D721Med (cell line): ENCODE results near the gene EXOSC9.

Source experiments
- DNase-seq: peaks from one replicate; pipeline ENCODE4 v3.0.0; 2011; ENCODE audit warnings: low spot score; ENCODE audit not compliant: insufficient read length
- FAIRE-seq: peaks from 2 replicates; lab custom pipeline; 2011; peaks lifted over from hg19 to GRCh38; lab: Jason Lieb, UNC
- TF ChIP-seq, protein P1 (sequence below): IDR thresholded peaks from 2 replicates; pipeline ENCODE4 v1.5.1; 2012; ENCODE audit warnings: mild to moderate bottlenecking, control low read depth; ENCODE audit not compliant: insufficient read depth; ENCODE audit errors: missing control alignments

Gene EXOSC9

DNA sequence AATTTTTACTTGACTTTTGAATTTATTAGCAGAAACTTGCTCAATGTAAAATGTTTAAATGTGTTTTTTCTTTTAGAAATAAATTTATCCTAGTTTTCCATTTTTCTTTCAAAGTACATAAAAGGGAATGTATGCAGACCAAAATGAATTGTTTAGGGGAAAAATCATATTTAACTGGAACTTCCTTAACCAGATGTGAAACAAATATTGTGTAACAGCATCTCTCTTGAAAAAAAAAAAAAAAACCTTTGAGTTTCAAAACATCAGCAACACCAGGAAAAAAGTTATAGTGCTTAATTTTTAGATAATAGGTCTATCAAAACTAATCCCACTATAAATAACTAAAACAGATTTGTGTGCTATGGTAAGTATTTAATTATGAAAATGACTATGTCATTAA lies 37.0 kb downstream of the EXOSC9 start:
- DNase-seq (no peak), FAIRE-seq (no peak)
- TF ChIP-seq, protein P1, sequence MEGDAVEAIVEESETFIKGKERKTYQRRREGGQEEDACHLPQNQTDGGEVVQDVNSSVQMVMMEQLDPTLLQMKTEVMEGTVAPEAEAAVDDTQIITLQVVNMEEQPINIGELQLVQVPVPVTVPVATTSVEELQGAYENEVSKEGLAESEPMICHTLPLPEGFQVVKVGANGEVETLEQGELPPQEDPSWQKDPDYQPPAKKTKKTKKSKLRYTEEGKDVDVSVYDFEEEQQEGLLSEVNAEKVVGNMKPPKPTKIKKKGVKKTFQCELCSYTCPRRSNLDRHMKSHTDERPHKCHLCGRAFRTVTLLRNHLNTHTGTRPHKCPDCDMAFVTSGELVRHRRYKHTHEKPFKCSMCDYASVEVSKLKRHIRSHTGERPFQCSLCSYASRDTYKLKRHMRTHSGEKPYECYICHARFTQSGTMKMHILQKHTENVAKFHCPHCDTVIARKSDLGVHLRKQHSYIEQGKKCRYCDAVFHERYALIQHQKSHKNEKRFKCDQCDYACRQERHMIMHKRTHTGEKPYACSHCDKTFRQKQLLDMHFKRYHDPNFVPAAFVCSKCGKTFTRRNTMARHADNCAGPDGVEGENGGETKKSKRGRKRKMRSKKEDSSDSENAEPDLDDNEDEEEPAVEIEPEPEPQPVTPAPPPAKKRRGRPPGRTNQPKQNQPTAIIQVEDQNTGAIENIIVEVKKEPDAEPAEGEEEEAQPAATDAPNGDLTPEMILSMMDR = no peak

DNA sequence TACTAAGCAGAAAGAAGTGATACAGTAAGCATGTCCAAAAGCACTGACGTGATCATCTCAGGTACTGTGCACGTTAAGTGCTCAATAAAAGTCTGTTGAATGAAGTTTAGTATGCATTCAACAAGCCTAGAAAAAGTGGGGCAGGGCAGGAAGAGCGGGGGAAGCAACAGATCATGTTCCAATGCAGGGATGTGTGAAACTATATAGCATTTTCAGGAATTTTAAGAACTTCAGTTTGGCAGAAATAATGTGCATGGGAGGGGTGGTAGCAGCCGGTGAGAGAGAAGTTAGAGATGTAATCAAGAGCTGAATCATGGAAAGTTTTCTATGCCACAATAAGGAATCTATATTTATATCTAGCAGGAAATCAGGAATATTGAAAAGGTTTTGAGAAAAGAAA lies 41.7 kb downstream of the EXOSC9 start:
- TF ChIP-seq, protein P1 = no peak
- no peak for DNase-seq
- no peak for FAIRE-seq

DNA sequence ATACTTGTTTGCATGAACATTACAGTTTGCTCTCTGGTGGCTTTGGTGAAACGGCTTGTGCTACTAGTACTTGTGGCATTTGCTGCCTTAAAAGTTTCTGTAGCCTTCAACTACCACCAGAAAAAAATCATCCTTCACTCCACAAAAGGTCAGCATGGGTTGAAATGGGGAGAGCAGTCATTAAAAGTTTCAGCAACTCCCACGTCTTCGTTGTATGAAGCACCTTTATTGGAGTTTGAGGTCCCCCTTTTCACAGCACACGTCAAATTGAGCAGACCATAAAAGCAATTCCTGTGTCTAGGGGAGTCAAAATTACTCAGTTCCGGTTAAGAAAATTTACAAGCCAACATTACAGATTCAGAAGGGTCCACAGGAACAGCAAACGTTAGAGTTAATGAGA lies 45.5 kb downstream of the EXOSC9 start:
- DNase-seq = no peak
- TF ChIP-seq, protein P1 = no peak
- no peak for FAIRE-seq

DNA sequence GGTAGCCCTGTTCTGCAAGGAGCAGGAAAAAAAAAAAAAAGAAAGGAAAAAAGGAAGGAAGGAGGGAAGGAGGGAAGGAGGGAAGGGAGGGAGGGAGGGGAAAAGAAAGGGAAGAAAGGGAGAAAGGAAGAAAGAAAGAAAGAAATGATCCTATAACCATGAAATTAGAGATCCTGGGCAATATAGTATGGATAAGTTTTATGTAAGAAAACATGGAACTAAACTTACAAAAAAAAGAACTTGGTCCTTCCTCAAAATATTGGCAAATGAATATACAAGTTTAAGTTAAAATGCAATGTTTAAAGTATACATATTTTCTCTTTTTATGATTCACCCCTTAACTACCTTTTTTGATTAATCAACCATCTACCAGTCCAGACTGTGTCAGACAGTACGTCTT lies 50.2 kb downstream of the EXOSC9 start:
- DNase-seq (no peak), FAIRE-seq (no peak)
- TF ChIP-seq, protein P1 = no peak

DNA sequence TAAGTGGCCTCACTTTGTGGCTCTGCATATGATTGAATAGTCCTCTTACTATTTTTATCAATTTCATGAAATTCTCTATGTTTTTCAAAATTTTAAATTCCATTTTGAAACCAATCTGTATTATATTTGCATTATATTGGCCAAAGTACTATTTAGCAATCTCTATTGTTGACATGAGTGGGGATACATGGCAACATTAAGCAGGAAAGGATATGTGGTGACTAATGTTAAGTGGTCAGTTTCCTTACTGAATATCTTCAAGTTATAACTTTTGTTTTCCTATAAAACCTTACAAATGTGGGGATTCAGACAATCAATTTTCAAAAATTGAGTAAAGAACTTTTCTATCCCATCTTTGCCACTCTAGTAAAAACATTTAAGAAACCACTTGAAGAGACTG lies 59.0 kb downstream of the EXOSC9 start:
- FAIRE-seq = no peak
- DNase-seq = no peak
- TF ChIP-seq, protein P1 = no peak

DNA sequence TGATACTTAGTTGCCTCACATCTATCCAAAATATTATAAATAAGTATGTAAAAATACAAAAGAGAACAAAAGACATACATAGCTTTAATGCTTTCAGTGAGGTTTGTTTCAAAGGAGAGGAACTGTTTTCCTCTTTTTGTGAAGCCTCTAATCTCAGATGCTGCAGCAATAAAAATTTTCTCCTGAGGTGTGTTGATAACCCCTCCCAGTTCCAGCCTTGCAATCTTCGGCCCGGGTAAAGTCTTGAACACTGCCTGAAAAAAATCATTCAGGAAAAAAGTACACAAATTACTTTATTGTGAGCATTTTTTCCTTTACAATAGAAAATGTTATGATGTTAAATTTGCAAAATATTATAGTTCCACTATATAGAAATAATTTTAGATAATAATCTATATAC lies 60.3 kb downstream of the EXOSC9 start:
- TF ChIP-seq, protein P1 = no peak
- DNase-seq = no peak
- no peak for FAIRE-seq

DNA sequence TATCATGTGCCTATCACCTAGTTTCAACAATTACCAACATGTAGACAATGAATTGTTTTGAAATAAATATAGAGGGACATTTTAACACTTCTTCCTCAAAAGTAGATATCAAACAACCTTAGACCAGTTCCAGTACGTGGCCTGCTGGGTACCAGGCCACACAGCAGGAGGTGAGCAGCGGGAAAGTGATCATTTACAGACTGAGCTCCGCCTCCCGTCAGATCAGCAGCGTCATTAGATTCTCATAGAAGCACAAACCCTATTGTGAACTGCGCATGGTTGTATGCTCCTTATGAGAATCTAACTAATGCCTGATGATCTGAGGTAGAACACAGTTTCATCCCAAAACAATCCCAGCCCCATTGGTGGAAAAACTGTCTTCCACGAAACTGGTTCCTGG lies 62.7 kb downstream of the EXOSC9 start:
- TF ChIP-seq, protein P1 = no peak
- DNase-seq (no peak), FAIRE-seq (no peak)
